ENCODE measurements around the gene WDR20.
"Not testable (repeated sequence)": the region's sequence is repeated elsewhere in the genome, so short reads cannot be mapped to it uniquely, and the experiment has no call there.

GRCh38 chr14:102134719-102135118 lies 5.0 kb upstream of the WDR20 start:
- not testable (repeated sequence) for TF ChIP-seq EZH2 (IDR thresholded peaks at IDR 0.05; ENCODE audit: borderline replicate concordance, low read depth, low read length, severe bottlenecking)
- TF ChIP-seq, protein P1, sequence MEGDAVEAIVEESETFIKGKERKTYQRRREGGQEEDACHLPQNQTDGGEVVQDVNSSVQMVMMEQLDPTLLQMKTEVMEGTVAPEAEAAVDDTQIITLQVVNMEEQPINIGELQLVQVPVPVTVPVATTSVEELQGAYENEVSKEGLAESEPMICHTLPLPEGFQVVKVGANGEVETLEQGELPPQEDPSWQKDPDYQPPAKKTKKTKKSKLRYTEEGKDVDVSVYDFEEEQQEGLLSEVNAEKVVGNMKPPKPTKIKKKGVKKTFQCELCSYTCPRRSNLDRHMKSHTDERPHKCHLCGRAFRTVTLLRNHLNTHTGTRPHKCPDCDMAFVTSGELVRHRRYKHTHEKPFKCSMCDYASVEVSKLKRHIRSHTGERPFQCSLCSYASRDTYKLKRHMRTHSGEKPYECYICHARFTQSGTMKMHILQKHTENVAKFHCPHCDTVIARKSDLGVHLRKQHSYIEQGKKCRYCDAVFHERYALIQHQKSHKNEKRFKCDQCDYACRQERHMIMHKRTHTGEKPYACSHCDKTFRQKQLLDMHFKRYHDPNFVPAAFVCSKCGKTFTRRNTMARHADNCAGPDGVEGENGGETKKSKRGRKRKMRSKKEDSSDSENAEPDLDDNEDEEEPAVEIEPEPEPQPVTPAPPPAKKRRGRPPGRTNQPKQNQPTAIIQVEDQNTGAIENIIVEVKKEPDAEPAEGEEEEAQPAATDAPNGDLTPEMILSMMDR (IDR thresholded peaks at IDR 0.05; ENCODE audit: borderline replicate concordance, extremely low read depth, low read length, poor library complexity, severe bottlenecking), result not testable (repeated sequence)
